GM12864 (cell line): Measurements from ENCODE around the gene DAB1.

Experiments
- DNase-seq: peaks from one replicate; pipeline ENCODE4 v3.0.0-alpha.2; 2011; ENCODE audit warnings: low read depth
- H3K4me3 ChIP-seq: 2 replicates; pipeline ENCODE4 v1.5.1; 2011; ENCODE audit warnings: mild to moderate bottlenecking, low read depth, low read length, control low read depth
- TF ChIP-seq, protein P1 (sequence below): IDR thresholded peaks from 2 replicates; pipeline ENCODE4 v1.5.1; 2011; ENCODE audit warnings: low read depth, mild to moderate bottlenecking, moderate library complexity, low read length, control low read depth, inconsistent platforms; ENCODE audit errors: missing control alignments

Gene DAB1

DNA sequence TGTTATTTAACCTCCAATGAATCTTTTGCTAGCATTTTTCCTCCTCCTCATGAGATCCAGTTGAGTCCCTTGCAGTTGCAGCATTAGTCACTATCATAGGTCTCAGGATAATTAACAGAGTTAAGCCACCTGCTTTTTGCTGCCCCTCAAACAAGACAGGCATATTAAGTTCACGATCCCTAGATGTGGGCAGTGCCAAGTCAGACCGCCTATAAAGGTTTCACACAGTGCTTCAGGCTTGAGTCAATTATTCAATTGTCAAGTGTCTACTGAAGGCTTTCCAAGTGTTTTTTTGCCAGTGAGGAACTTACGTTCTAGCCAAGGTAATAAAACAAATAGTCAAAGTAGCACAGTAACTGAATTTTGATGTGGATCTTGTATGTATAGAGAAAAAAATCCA, 175.0 kb downstream of the DAB1 start:
- no peak for DNase-seq
- TF ChIP-seq, protein P1, sequence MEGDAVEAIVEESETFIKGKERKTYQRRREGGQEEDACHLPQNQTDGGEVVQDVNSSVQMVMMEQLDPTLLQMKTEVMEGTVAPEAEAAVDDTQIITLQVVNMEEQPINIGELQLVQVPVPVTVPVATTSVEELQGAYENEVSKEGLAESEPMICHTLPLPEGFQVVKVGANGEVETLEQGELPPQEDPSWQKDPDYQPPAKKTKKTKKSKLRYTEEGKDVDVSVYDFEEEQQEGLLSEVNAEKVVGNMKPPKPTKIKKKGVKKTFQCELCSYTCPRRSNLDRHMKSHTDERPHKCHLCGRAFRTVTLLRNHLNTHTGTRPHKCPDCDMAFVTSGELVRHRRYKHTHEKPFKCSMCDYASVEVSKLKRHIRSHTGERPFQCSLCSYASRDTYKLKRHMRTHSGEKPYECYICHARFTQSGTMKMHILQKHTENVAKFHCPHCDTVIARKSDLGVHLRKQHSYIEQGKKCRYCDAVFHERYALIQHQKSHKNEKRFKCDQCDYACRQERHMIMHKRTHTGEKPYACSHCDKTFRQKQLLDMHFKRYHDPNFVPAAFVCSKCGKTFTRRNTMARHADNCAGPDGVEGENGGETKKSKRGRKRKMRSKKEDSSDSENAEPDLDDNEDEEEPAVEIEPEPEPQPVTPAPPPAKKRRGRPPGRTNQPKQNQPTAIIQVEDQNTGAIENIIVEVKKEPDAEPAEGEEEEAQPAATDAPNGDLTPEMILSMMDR: no peak

DNA sequence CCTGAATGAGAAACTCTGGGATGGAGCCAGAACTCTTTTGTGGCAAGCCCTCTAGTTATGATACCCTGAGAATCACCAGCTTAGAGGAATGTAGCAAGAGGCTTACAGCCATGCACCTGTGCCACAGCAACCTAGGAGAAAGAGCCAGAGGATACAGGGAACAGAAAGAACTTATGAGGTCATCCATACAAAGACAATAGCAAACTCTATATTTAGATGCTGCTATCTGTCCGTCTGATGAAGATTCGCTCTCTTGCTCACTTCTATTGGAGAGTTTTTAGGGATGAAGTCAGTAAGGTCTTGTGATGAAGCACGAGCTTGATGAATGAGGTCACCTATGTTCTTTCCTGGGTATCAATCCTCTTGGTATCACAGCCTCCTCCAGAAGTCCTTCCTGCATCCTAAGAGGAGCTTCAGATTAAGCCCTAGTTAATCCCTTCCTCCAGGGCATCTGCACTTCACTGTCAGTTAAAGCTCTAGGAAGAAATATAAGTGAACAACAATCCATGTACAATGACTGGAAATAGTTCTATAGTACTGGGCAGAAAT, 185.6 kb downstream of the DAB1 start:
- no peak overlapping the region for H3K4me3 ChIP-seq
- TF ChIP-seq, protein P1: no peak
- no peak for DNase-seq

More for the DNA sequence above, 175.0 kb downstream of the DAB1 start:
- no peak overlapping the region for H3K4me3 ChIP-seq

DNA sequence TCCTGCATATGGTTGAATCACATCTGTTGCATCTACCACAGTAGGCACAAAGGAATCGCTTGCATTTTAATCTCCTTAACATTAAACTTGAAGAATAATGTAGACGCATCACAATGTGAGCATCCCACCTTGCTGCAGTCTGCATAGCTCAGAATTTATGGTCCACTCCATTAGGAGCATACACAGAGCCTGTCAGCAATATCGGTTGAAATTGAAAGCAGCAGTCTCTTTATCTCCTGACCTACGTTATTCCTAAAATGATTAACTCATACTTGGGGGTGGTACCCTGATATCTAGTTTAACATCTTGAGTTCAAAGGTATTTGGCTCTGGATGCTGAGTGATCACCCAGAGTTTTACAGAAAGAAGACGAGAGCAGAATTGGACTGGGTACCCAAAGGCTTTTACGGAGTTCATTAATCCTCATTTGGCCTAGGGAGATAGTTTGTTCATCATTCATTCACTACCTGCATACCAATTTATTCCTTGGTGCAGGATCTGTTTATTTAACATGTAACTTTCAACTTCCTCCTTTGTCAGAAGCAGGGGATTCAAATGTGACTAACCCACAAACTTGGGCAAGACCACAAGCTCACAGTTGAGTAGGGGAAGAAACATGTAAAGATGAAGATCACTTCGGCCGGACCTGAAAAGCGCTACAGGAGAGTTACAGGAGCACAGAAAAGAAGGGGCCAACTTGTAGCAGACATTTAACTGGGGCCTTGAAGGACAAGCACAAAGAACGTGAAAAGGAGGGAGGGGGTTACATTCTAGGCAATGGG, 187.9 kb downstream of the DAB1 start:
- no peak for DNase-seq
- no peak overlapping the region for H3K4me3 ChIP-seq
- TF ChIP-seq, protein P1: no peak

DNA sequence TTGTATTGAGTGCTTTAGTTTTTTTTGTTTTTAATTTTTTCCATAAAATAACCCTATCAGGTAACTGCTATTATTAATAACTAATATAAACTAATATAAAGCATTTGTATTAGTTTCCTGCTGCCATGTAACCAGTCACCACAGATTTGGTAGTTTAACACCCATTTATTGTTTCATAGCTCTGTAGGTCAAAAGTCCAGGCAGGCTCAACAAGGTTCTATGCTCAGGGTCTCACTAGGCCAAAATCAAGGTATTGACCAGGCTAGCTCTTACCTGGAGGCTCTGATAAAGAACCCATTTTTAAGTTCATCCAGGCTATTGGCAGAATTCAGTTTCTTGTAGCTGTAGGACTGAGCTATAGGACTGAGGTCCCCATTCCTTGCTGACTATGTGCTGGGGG, 189.4 kb downstream of the DAB1 start:
- TF ChIP-seq, protein P1: no peak
- H3K4me3 ChIP-seq: no peak overlapping the region
- DNase-seq: no peak

DNA sequence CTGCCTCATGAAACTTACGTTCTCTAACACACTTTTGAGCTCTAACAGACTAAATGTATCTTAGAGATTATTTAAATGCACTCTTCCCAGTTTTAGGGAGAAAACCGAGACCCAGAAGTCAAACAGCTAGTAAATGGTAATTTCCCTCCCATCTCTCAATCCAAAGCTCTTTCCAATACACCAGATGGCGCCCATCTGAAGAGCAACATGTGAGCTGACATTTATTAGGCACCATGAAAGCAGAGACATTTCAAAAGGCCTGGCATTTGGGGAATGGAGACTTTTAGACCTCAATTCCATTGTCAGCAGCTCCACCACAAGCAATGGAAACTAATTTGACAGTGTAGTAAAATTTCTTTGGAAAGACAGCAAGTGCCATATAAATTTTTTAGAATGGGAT, 191.4 kb downstream of the DAB1 start:
- TF ChIP-seq, protein P1: no peak
- no peak for DNase-seq
- H3K4me3 ChIP-seq: no peak overlapping the region

DNA sequence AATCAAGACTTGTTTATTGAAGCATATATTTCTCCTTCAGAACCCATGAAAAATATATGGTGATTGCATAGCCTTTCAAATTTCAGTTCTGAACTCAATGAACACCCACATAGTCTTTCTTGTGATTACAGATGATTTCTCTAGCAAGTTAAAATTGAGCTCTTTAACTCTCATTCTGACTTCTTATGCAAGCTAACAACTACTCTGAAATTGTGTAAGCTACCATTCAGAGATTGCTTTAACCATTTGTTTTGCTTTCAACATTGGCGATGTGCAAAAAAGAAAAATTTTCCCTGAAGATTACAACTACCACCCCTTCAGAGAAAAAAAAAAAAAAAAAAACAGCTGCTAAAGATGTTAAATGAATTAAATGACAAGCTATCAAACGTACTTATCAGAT, 193.9 kb downstream of the DAB1 start:
- no peak for DNase-seq
- TF ChIP-seq, protein P1: no peak
- H3K4me3 ChIP-seq: no peak overlapping the region

DNA sequence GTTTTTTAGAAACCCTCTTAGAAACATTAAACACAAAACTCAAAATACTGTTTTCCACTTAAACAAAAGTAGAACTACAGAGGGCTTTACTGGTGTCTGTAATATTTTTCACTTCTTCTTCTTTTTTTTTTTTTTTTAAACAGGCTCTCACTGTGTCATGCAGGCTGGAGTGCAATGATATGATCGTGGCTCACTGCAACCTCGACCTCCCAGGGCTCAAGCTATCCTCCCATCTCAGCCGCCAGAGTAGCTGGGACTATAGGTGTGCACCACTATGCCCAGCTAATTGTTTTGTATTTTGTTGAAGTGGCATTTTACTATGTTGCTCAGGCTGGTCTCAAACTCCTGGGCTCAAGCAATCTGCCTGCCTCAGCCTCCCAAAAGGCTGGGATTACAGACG, 194.8 kb downstream of the DAB1 start:
- no peak overlapping the region for H3K4me3 ChIP-seq
- TF ChIP-seq, protein P1: no peak
- DNase-seq: no peak
